ENCODE results near the gene TEX22.

The TEX22 gene

DNA sequence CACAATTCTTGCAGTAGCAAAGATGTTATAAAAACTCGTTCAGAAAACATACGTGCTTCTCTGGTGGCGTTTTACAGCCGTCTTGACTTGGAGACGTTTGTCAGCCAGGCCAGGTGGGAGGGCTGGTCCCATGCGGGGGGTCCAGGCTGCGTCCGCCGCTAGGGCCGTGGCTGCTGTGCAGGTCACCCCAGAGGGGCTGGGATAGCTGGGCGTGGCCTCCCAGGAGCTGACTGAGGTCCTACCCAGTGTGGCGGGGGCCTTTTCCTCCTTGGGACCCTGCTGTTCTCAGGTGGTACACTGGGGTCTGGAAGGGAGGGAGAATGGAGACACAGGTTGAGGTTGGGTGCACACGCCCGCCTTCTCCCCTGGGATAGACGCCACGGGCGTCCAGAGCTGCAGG is 46.5 kb downstream of the TEX22 start:
- no peaks in the 10 kb centered on the region for H3K27me3 ChIP-seq (ENCODE audit: control insufficient read depth, low read length)
- no peak overlapping the region for H3K4me3 ChIP-seq (ENCODE audit: low read length)
- TF ChIP-seq, protein P1, sequence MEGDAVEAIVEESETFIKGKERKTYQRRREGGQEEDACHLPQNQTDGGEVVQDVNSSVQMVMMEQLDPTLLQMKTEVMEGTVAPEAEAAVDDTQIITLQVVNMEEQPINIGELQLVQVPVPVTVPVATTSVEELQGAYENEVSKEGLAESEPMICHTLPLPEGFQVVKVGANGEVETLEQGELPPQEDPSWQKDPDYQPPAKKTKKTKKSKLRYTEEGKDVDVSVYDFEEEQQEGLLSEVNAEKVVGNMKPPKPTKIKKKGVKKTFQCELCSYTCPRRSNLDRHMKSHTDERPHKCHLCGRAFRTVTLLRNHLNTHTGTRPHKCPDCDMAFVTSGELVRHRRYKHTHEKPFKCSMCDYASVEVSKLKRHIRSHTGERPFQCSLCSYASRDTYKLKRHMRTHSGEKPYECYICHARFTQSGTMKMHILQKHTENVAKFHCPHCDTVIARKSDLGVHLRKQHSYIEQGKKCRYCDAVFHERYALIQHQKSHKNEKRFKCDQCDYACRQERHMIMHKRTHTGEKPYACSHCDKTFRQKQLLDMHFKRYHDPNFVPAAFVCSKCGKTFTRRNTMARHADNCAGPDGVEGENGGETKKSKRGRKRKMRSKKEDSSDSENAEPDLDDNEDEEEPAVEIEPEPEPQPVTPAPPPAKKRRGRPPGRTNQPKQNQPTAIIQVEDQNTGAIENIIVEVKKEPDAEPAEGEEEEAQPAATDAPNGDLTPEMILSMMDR (IDR thresholded peaks at IDR 0.05; ENCODE audit: low read depth, low read length, poor library complexity, severe bottlenecking): no peak
- TF ChIP-seq EZH2phosphoT487 (IDR thresholded peaks at IDR 0.05; ENCODE audit: borderline replicate concordance, low read length): no peak
- peaks cover 36% of the 10 kb centered on the region for H3K36me3 ChIP-seq (ENCODE audit: control insufficient read depth, low read length)
- H3K4me2 ChIP-seq (ENCODE audit: low read length): no peak overlapping the region
- H3F3A ChIP-seq (ENCODE audit: control insufficient read depth, insufficient read depth): no peaks in the 10 kb centered on the region
- H3K27ac ChIP-seq (ENCODE audit: low read depth, low read length): no peak overlapping the region
- H3K9me3 ChIP-seq (ENCODE audit: control insufficient read depth, insufficient read depth, low read length): no peaks in the 10 kb centered on the region
- H3K9me2 ChIP-seq (replicated peaks; ENCODE audit: control insufficient read depth, low read length): no peaks in the 10 kb centered on the region
- 0 out of 2 replicates have a peak, but pooled peaks cover 3% of the 10 kb centered on the region for H4K20me1 ChIP-seq (ENCODE audit: control insufficient read depth, insufficient read depth, low read depth, low read length)
- no peaks in the 10 kb centered on the region for H3K4me1 ChIP-seq (ENCODE audit: control insufficient read depth, low read length)
- H3K79me2 ChIP-seq (ENCODE audit: control insufficient read depth, low read length): peaks cover 21% of the 10 kb centered on the region

DNA sequence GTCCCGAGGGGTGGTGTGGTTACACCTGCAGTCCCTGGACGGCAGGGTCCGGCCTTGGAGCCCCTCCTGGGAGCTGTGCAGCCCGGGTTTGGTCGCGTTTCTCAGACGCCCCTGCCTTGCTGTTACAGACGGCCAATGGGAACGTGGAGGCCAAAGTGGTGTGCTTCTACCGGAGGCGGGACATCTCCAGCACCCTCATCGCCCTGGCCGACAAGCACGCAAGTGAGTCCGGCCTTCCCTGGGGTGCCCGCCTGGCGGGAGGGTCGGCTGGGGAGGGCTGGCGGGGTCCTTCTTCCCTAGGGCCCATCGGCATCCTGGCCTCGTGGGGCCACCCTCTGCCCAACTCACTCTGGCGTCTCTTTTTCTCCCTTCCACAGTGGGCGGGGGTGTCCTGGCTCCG is 47.0 kb downstream of the TEX22 start:
- Histone ChIP-seq H4K20me1 (ENCODE audit: control insufficient read depth, insufficient read depth, low read depth, low read length) (0 out of 2 replicates have a peak, but pooled peaks cover 3% of the 10 kb centered on the region), H3K9me2 (replicated peaks; ENCODE audit: control insufficient read depth, low read length) (no peaks in the 10 kb centered on the region), H3K4me1 (ENCODE audit: control insufficient read depth, low read length) (no peaks in the 10 kb centered on the region), H3F3A (ENCODE audit: control insufficient read depth, insufficient read depth) (no peaks in the 10 kb centered on the region), H3K79me2 (ENCODE audit: control insufficient read depth, low read length) (peaks cover 17% of the 10 kb centered on the region), H3K36me3 (ENCODE audit: control insufficient read depth, low read length) (peaks cover 38% of the 10 kb centered on the region), H3K4me2 (ENCODE audit: low read length) (no peak overlapping the region), H3K27ac (ENCODE audit: low read depth, low read length) (no peak overlapping the region), H3K27me3 (ENCODE audit: control insufficient read depth, low read length) (no peaks in the 10 kb centered on the region), H3K9me3 (ENCODE audit: control insufficient read depth, insufficient read depth, low read length) (no peaks in the 10 kb centered on the region), H3K4me3 (ENCODE audit: low read length) (no peak overlapping the region)
- TF ChIP-seq EZH2phosphoT487 (IDR thresholded peaks at IDR 0.05; ENCODE audit: borderline replicate concordance, low read length): no peak
- TF ChIP-seq, protein P1 (IDR thresholded peaks at IDR 0.05; ENCODE audit: low read depth, low read length, poor library complexity, severe bottlenecking): no peak

DNA sequence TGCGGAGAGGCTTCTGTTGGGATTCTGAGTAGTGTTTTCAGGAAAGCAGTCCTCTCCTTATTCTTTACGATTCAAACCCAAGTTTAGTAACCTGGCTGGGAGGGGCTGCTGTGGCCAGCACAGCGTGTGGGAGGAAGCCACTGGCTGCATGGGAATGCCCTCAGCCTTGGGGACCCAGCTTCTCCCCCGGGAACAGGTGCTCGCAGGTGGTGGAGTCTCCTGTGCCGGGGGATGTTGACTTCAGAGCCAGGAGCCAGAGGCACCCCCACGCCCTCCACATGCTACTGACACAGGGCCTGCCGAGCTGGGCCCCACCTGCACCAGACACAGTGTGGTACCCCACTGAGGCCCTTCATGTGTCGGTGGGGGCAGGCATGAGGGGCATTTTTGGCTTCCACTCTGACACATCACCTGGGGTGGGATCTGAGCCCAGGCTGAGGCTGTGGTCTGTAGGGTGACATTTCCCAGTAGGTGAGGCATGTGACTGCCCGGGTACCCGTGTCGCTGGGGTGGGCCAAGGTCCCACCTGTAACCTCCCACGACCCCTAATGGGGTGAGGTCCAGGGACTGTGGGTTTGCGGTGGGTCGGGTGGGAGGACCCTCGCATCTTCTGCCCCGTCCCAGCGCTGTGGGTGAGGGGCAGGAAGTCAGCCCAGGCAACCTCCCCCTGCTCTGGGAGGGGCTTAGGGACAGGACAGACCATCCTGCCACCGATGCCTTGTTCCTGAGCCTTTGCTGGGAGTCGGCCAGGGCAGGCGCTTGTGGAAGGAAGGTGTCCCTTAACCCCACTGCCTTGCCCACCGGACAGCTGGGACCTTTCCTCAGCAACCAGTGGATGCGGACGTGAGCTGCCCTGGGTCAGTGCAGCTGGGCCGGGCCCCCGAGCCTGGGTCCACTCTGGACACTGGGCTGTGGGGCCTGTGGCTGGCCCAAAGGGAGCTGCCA is 47.8 kb downstream of the TEX22 start:
- Histone ChIP-seq H3K27ac (ENCODE audit: low read depth, low read length) (no peak overlapping the region), H3K9me3 (ENCODE audit: control insufficient read depth, insufficient read depth, low read length) (no peaks in the 10 kb centered on the region), H3K4me3 (ENCODE audit: low read length) (no peak overlapping the region), H3F3A (ENCODE audit: control insufficient read depth, insufficient read depth) (no peaks in the 10 kb centered on the region), H3K4me2 (ENCODE audit: low read length) (no peak overlapping the region), H3K79me2 (ENCODE audit: control insufficient read depth, low read length) (peaks cover 16% of the 10 kb centered on the region), H3K4me1 (ENCODE audit: control insufficient read depth, low read length) (no peaks in the 10 kb centered on the region), H4K20me1 (ENCODE audit: control insufficient read depth, insufficient read depth, low read depth, low read length) (0 out of 2 replicates have a peak, but pooled peaks cover 3% of the 10 kb centered on the region), H3K9me2 (replicated peaks; ENCODE audit: control insufficient read depth, low read length) (no peaks in the 10 kb centered on the region), H3K36me3 (ENCODE audit: control insufficient read depth, low read length) (peaks cover 41% of the 10 kb centered on the region), H3K27me3 (ENCODE audit: control insufficient read depth, low read length) (no peaks in the 10 kb centered on the region)
- TF ChIP-seq, protein P1 (IDR thresholded peaks at IDR 0.05; ENCODE audit: low read depth, low read length, poor library complexity, severe bottlenecking): no peak
- TF ChIP-seq EZH2phosphoT487 (IDR thresholded peaks at IDR 0.05; ENCODE audit: borderline replicate concordance, low read length): no peak
